Measurements from ENCODE around the gene ATXN3L. TPM values are rescaled to one million over a fixed set of nuclear protein-coding genes. Genes with fewer than 3 reads are reported as not detected.

ATXN3L gene
- total RNA-seq, 4 donors from 2014 or later = not detected

GRCh38 chrX:13285693-13286092 lies 34.2 kb downstream of the ATXN3L start:
- no peaks in the 10 kb centered on the region for H3K36me3 ChIP-seq
- no peaks in the 10 kb centered on the region for H3K9me3 ChIP-seq
- no peaks in the 10 kb centered on the region for H3K4me1 ChIP-seq
- no peak for TF ChIP-seq CTCF (IDR thresholded peaks at IDR 0.05)
- no peak for TF ChIP-seq EP300 (IDR thresholded peaks at IDR 0.05)
- TF ChIP-seq POLR2AphosphoS5 (IDR thresholded peaks at IDR 0.05) = no peak
- H3K27ac ChIP-seq = no peak overlapping the region
- 81% methylated on average over 5 of the region's 7 CpGs for WGBS
- no peak for DNase-seq (ENCODE audit: low spot score in 2 of 2)
- H3K4me3 ChIP-seq = no peak overlapping the region
- H3K27me3 ChIP-seq = no peaks in the 10 kb centered on the region

- Histone ChIP-seq H3K4me3 (no peak overlapping the region), H3K9me3 (no peaks in the 10 kb centered on the region), H3K36me3 (no peaks in the 10 kb centered on the region), H3K4me1 (no peaks in the 10 kb centered on the region), H3K27me3 (no peaks in the 10 kb centered on the region), H3K27ac (no peak overlapping the region)
- no peak for TF ChIP-seq CTCF (IDR thresholded peaks at IDR 0.05)
- no peak for TF ChIP-seq POLR2AphosphoS5 (IDR thresholded peaks at IDR 0.05)
- TF ChIP-seq EP300 (IDR thresholded peaks at IDR 0.05) = no peak
- no peak for TF ChIP-seq POLR2A (IDR thresholded peaks at IDR 0.05)
- 95% methylated on average over 4 of the region's 5 CpGs for WGBS
- no peak for DNase-seq (ENCODE audit: low spot score in 2 of 2)
Observed at GRCh38 chrX:13285229-13285628, 34.6 kb downstream of the ATXN3L start.

- WGBS = 100% methylated on average over 1 of the region's 1 CpG
- Histone ChIP-seq H3K4me3 (no peak overlapping the region), H3K27ac (no peak overlapping the region), H3K36me3 (no peaks in the 10 kb centered on the region), H3K27me3 (no peaks in the 10 kb centered on the region), H3K9me3 (no peaks in the 10 kb centered on the region), H3K4me1 (no peaks in the 10 kb centered on the region)
- no peak for DNase-seq (ENCODE audit: low spot score in 2 of 2)
- TF ChIP-seq EP300 (IDR thresholded peaks at IDR 0.05) = no peak
- no peak for TF ChIP-seq CTCF (IDR thresholded peaks at IDR 0.05)
- no peak for TF ChIP-seq POLR2AphosphoS5 (IDR thresholded peaks at IDR 0.05)
- no peak for TF ChIP-seq POLR2A (IDR thresholded peaks at IDR 0.05)
Observed at GRCh38 chrX:13284570-13284969, 35.3 kb downstream of the ATXN3L start.

GRCh38 chrX:13283950-13284546 lies 35.8 kb downstream of the ATXN3L start:
- Histone ChIP-seq H3K4me3 (no peak overlapping the region), H3K9me3 (no peaks in the 10 kb centered on the region), H3K27me3 (no peaks in the 10 kb centered on the region), H3K4me1 (no peaks in the 10 kb centered on the region), H3K36me3 (no peaks in the 10 kb centered on the region), H3K27ac (no peak overlapping the region)
- 40% methylated on average over 1 of the region's 1 CpG for WGBS
- no peak for DNase-seq (ENCODE audit: low spot score in 2 of 2)
- TF ChIP-seq EP300 (IDR thresholded peaks at IDR 0.05) (no peak), CTCF (IDR thresholded peaks at IDR 0.05) (no peak), POLR2A (IDR thresholded peaks at IDR 0.05) (no peak), POLR2AphosphoS5 (IDR thresholded peaks at IDR 0.05) (no peak)

GRCh38 chrX:13283512-13283911 lies 36.3 kb downstream of the ATXN3L start:
- TF ChIP-seq POLR2AphosphoS5 (IDR thresholded peaks at IDR 0.05) (no peak), CTCF (IDR thresholded peaks at IDR 0.05) (no peak), POLR2A (IDR thresholded peaks at IDR 0.05) (no peak), EP300 (IDR thresholded peaks at IDR 0.05) (no peak)
- WGBS = 65% methylated on average over 2 of the region's 2 CpGs
- no peak overlapping the region for H3K27ac ChIP-seq

More at GRCh38 chrX:13283512-13283911, 36.3 kb downstream of the ATXN3L start:
- H3K4me1 ChIP-seq = no peaks in the 10 kb centered on the region
- H3K36me3 ChIP-seq = no peaks in the 10 kb centered on the region
- H3K4me3 ChIP-seq = no peak overlapping the region
- H3K9me3 ChIP-seq = no peaks in the 10 kb centered on the region
- DNase-seq (ENCODE audit: low spot score in 2 of 2) = no peak
- H3K27me3 ChIP-seq = no peaks in the 10 kb centered on the region

Measured in suprapubic skin (tissue), 4 donors.